Transverse colon (tissue), 4 donors: ENCODE measurements around the gene FMO2.

ENCODE experiments used
- CTCF ChIP-seq, 5 experiments: fragments of 200-600 bp in 3 of 5; fragments of 450-650 bp in 2 of 5; sonication (generic) in 3 of 5; IDR thresholded peaks; 1 replicate in 2 of 5; 2 replicates in 3 of 5; pipeline ENCODE4 v1.5.1; 2016 to 2017; ENCODE audit warnings: antibody characterized with exemption in 5 of 5, inconsistent platforms in 3 of 5, mild to moderate bottlenecking in 2 of 5, moderate library complexity in 1 of 5
- EP300 ChIP-seq: sonication (generic); formaldehyde crosslinking; IDR thresholded peaks from one replicate; pipeline ENCODE4 v1.6.1; 2017; ENCODE audit warnings: antibody characterized with exemption, low read depth
- POLR2A ChIP-seq: fragments of 450-650 bp; IDR thresholded peaks from one replicate; pipeline ENCODE4 v1.6.1; 2016; ENCODE audit warnings: antibody characterized with exemption, mild to moderate bottlenecking, moderate library complexity
- POLR2AphosphoS5 ChIP-seq, 3 donors: sonication (generic); formaldehyde crosslinking; IDR thresholded peaks; one replicate each; pipeline ENCODE4 v1.6.1; 2016; ENCODE audit warnings: antibody characterized with exemption in 3 of 3

GRCh38 chr1:171248841-171249240 lies 63.7 kb downstream of the FMO2 start:
- no peak for TF ChIP-seq POLR2A
- no peak for TF ChIP-seq CTCF (IDR thresholded peaks at IDR 0.05)
- no peak for TF ChIP-seq POLR2AphosphoS5 (IDR thresholded peaks at IDR 0.05)
- no peak for TF ChIP-seq EP300
